Measurements from ENCODE around the gene FHIP1B.
"Not testable (repeated sequence)": the region's sequence is repeated elsewhere in the genome, so short reads cannot be mapped to it uniquely, and the experiment has no call there.

The FHIP1B gene

DNA sequence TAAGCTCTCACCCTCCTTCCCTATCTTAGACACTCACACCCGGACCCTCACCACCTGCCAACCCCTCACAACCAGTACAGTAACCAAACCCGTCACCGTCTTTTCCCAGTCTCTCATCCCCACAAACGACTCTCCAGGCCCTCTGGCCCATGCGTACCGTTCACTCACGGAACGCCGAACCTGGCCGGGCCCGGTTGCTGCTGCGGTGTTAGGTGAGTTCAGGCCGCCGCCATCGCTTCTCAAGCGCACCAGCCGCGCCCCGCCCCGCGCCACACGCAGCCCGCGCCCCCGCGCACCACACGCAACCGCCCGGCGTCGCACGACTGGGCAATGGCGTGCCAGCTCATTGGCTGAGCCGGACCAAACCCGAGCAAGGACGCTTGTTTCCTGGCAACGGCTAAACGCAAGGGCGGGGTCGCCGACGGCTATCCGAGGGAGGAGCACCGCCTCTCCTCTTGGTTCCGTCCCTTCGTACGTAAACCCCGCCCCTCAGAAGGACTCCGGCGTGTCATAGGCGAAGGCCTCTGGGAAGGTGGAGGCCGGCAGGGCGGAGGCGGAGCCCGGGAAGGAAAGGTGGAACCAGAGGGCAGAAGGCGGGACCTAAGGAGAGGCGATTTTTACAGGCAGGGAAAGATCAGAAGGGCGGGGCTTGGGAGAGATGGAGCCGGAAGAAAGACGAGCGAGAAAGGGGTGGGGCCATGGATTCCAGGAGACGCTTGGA lies at the start of gene FHIP1B:
FHIP1B (minus strand) TSS at position 250 of the 721 bp plus-strand sequence. CDS start 10,120 bp downstream, outside the sequence.
- no peaks in the 10 kb centered on the region for H3K27me3 Mint-ChIP-seq
- intact Hi-C loops (cut with micrococcal nuclease) = loop anchor here (2.0 to 10.0 kb wide), 3 partner anchors 246 to 550 kb away; partner anchors contain the start of genes ARFIP2, TAF10, TIMM10B and TRIM22
- H3K27ac Mint-ChIP-seq = peak within 1 kb of the TSS; percentile 95
- peaks cover 12% of the 10 kb centered on the region for H3K36me3 Mint-ChIP-seq (ENCODE audit: low read depth)
- H3K4me1 Mint-ChIP-seq (ENCODE audit: low read depth) = peaks cover 57% of the 10 kb centered on the region
- no peaks in the 10 kb centered on the region for H3K9me3 Mint-ChIP-seq
- peak within 1 kb of the TSS; percentile 96 for H3K4me3 Mint-ChIP-seq

DNA sequence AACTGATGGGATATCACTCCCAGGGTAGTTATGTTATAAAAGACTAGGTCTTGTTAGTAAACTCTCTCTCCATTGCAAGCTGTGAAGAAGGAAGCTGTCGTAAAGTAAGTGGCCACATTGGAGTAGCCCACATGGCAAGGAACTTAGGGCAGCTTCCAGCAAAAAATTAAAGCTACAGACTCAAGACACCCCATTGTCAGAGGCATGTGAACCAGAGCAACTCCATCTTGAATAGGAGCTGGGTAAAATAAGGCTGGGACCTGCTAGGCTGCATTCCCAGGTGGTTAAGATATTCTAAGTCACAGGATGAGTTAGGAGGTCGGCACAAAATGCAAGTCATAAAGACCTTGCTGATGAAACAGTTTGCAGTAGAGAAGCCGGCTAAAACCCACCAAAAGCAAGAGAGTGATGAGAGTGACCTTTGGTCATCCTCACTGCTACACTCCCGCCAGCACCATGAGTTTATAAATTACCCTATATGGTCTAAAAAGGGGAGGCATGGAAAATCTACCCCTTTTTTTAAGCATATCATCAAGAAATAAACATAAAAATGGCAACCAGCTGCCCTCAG lies 49.1 kb upstream of the FHIP1B start:
- Mint-ChIP-seq H3K36me3 (ENCODE audit: low read depth) (no peaks in the 10 kb centered on the region), H3K27me3 (peaks cover 37% of the 10 kb centered on the region), H3K9me3 (no peaks in the 10 kb centered on the region), H3K4me3 (no peak overlapping the region), H3K4me1 (ENCODE audit: low read depth) (peaks cover 3% of the 10 kb centered on the region), H3K27ac (no peak overlapping the region)
- intact Hi-C loops (cut with micrococcal nuclease) = no loop called here

DNA sequence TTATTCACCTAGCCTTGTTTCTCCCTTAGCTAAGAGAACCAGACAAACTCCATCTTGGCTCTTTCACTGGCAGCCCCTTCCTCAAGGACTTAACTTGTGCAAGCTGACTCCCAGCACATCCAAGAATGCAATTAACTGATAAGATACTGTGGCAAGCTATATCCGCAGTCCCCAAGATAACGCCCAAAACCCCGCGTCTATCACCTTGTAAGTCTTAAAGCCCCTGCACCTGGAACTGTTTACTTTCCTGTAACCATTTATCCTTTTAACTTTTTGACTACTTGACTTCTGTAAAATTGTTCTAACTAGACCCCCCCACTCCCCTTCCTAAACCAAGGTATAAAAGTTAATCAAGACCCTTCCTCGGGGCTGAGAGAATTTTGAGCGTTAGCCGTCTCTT lies 46.4 kb upstream of the FHIP1B start:
- intact Hi-C loops (cut with micrococcal nuclease); H3K9me3 Mint-ChIP-seq; H3K36me3 Mint-ChIP-seq (ENCODE audit: low read depth); H3K27ac Mint-ChIP-seq; H3K4me3 Mint-ChIP-seq; H3K4me1 Mint-ChIP-seq (ENCODE audit: low read depth): not testable (repeated sequence)
- H3K27me3 Mint-ChIP-seq = peaks cover 59% of the 10 kb centered on the region

DNA sequence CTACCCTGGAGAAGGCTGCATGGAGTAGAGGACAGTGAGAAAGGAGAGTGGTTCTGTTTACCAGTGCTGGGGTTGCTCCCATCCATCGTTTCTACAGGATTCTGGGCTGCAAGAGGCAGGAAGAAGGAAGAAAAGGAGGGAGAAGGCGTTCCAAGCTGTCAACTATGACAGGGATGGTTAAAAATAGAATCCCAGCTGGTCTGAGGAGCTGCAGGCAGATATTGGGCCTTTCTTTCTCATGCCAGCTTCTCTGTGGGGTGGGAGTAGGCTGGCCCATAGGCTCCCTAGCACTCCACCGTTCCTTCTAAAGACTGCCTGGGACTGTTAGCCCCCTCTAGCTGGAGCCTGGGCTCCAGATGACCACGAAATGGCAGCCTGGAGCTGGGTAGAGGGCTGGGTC lies 38.8 kb upstream of the FHIP1B start:
- peaks cover 72% of the 10 kb centered on the region for H3K27me3 Mint-ChIP-seq
- peaks cover 16% of the 10 kb centered on the region for H3K4me1 Mint-ChIP-seq (ENCODE audit: low read depth)
- intact Hi-C loops (cut with micrococcal nuclease) = no loop called here

DNA sequence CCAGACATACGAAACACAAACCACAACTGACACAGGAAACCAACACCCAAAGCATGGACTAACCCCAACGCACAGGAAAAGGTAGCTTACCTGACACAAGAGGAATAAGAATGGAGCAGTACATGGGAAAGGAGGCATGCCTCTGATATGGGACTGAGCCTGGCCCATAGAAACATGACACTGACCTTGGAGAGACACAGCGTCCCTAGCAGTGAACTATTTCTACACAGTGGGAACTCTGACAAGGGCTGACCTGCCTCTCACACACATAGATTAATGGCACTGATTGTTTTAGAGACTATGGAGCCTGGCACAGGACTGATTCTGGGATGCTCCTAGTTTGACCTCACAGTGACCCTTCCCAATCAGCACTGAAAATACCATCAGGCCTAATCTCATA lies 37.2 kb upstream of the FHIP1B start:
- Mint-ChIP-seq H3K36me3 (ENCODE audit: low read depth) (no peaks in the 10 kb centered on the region), H3K4me1 (ENCODE audit: low read depth) (peaks cover 16% of the 10 kb centered on the region), H3K27ac (no peak overlapping the region), H3K9me3 (no peaks in the 10 kb centered on the region), H3K4me3 (no peak overlapping the region), H3K27me3 (peaks cover 57% of the 10 kb centered on the region)
- intact Hi-C loops (cut with micrococcal nuclease) = no loop called here

More for the DNA sequence above, 38.8 kb upstream of the FHIP1B start:
- Mint-ChIP-seq H3K4me3 (no peak overlapping the region), H3K27ac (no peak overlapping the region), H3K36me3 (ENCODE audit: low read depth) (no peaks in the 10 kb centered on the region), H3K9me3 (no peaks in the 10 kb centered on the region)

DNA sequence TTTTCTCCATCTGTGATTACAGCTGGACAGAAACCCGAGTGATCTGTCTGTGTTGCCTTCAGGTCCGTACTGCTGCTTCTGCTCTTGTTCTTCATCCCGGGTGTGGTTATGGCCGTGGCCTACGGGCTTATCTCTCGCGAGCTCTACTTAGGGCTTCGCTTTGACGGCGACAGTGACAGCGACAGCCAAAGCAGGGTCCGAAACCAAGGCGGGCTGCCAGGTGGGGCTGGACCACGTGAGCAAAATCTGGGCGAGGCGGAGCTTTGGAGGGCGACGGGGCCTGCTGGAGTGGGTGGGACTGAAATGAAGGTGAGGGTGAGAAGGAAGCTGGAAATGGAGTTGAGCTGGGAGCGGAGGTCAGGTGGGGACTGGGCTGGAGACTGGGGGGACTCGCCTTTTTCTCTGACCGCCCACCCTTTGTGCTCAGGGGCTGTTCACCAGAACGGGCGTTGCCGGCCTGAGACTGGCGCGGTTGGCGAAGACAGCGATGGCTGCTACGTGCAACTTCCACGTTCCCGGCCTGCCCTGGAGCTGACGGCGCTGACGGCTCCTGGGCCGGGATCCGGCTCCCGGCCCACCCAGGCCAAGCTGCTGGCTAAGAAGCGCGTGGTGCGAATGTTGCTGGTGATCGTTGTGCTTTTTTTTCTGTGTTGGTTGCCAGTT lies 36.3 kb upstream of the FHIP1B start:
- Mint-ChIP-seq H3K4me3 (peak overlapping the region; percentile 68), H3K36me3 (ENCODE audit: low read depth) (no peaks in the 10 kb centered on the region), H3K9me3 (no peaks in the 10 kb centered on the region), H3K27me3 (peaks cover 56% of the 10 kb centered on the region), H3K27ac (no peak overlapping the region), H3K4me1 (ENCODE audit: low read depth) (peaks cover 16% of the 10 kb centered on the region)
- intact Hi-C loops (cut with micrococcal nuclease) = loop anchor here (1.0 kb wide), 1 partner anchor 11 kb away; the partner anchor contains the start of gene CCKBR

DNA sequence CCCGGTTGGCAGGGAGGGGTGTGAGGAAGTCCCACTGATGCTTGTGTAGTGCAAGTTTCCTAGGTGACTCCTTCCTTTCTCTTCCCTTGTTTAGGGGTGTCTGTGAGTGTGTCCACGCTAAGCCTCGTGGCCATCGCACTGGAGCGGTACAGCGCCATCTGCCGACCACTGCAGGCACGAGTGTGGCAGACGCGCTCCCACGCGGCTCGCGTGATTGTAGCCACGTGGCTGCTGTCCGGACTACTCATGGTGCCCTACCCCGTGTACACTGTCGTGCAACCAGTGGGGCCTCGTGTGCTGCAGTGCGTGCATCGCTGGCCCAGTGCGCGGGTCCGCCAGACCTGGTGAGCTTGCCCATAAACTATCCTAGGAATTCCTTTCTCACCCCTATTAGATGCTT lies 35.6 kb upstream of the FHIP1B start:
- intact Hi-C loops (cut with micrococcal nuclease) = loop anchor here (1.0 kb wide), 1 partner anchor 11 kb away; the partner anchor contains the start of gene CCKBR
- peaks cover 16% of the 10 kb centered on the region for H3K4me1 Mint-ChIP-seq (ENCODE audit: low read depth)
- peaks cover 55% of the 10 kb centered on the region for H3K27me3 Mint-ChIP-seq

DNA sequence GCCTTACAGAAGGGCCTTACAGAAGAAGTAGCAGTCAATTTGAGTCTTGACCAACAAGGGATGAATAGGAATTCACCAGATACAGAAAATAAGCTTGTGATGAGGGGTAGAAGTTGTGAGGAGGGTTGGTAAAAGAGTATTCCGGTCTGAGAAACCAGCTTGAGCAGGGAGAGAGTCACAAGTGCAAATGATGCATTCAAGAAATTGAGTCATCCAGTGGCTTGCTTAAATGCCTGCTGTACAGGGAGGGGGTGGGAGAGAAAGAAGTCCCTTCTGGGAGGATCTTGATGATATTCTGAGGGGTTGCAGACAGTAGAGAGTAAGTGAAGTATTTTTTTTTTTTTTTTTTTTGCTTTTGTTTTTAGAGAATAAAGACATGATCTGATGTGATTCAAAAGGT lies 34.4 kb upstream of the FHIP1B start:
- no peaks in the 10 kb centered on the region for H3K9me3 Mint-ChIP-seq
- intact Hi-C loops (cut with micrococcal nuclease) = no loop called here
- H3K27ac Mint-ChIP-seq = no peak overlapping the region
- peaks cover 16% of the 10 kb centered on the region for H3K4me1 Mint-ChIP-seq (ENCODE audit: low read depth)
- H3K36me3 Mint-ChIP-seq (ENCODE audit: low read depth) = no peaks in the 10 kb centered on the region
- H3K4me3 Mint-ChIP-seq = no peak overlapping the region
- H3K27me3 Mint-ChIP-seq = peaks cover 55% of the 10 kb centered on the region

More for the DNA sequence above, 35.6 kb upstream of the FHIP1B start:
- Mint-ChIP-seq H3K27ac (no peak overlapping the region), H3K9me3 (no peaks in the 10 kb centered on the region), H3K36me3 (ENCODE audit: low read depth) (no peaks in the 10 kb centered on the region), H3K4me3 (no peak overlapping the region)

DNA sequence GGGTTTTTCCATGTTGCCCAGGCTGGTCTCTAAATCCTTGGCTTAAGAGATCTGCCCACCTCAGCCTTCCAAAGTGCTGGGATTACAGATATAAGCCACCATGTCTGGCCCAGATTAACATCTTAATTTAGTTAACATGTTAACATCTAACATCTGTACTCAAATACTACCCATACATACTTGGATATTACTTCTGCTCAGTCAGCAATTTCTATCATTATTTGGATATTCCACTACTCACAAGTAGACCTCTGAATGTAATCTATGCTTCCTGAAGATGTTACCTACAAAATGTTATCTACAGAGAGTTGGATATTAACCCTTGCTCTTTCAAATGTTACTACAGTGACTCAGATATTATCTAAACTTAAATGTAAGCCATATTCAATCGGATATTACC lies 29.2 kb upstream of the FHIP1B start:
- no peaks in the 10 kb centered on the region for H3K36me3 Mint-ChIP-seq (ENCODE audit: low read depth)
- H3K4me1 Mint-ChIP-seq (ENCODE audit: low read depth) = peaks cover 10% of the 10 kb centered on the region
- peaks cover 24% of the 10 kb centered on the region for H3K27me3 Mint-ChIP-seq
- no peak overlapping the region for H3K27ac Mint-ChIP-seq
- no peaks in the 10 kb centered on the region for H3K9me3 Mint-ChIP-seq
- H3K4me3 Mint-ChIP-seq = no peak overlapping the region
- intact Hi-C loops (cut with micrococcal nuclease) = no loop called here

DNA sequence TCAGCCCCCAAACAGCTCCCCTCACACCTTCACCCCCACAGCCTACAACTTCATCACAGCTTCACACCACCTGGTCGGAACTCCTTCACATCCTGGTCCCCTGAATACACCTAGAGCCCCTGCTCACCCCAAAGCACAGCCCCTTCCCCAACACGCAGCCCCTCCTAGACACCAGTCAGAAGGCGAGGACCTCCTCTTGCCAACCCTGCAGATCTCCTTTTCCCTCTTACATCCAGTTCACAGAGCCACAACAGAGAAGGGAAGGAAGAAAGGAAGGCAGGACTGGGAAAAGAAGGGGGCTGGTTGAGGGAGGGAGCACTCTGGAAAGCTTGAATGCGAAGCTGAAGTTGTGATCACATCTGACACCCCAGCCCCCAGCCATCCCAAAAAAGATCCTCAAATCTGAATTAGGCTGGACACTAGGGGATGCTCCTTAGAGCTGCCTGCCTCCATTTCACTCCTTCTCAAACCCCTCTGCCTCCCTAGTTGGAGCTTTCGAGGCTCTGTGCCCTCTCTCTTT lies 25.8 kb upstream of the FHIP1B start:
- intact Hi-C loops (cut with micrococcal nuclease) = no loop called here

DNA sequence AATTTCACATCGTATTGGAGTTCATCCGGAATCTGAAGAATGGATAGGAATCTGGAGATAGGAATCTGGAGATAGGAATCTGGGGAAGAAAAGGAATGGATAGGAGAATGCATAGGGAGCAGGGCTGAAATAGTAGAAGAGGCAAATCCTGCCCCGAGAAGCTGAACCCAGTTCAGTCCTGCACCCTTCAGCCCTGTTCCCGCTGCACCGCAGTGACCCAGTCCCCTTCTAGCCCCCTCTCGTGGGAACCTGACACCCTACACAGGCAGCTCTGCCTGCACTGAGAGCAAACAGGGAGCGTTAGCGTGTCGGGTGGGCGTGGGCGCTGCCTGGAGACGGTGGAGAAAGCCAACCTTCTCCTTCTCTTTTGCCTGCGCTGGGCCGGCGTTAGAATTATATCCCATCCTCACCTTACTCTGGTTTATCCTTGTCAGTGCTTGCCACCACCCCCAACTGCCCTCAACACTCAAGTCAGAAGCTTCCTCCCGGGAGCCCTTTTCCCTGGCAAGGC lies 24.2 kb upstream of the FHIP1B start:
- Mint-ChIP-seq H3K4me3 (peak overlapping the region; percentile 2), H3K9me3 (no peaks in the 10 kb centered on the region), H3K4me1 (ENCODE audit: low read depth) (peaks cover 8% of the 10 kb centered on the region), H3K27ac (no peak overlapping the region), H3K36me3 (ENCODE audit: low read depth) (no peaks in the 10 kb centered on the region), H3K27me3 (no peaks in the 10 kb centered on the region)
- intact Hi-C loops (cut with micrococcal nuclease) = loop anchor here (1.0 kb wide), 1 partner anchor 12 kb away; no protein-coding TSS in a partner anchor

More for the DNA sequence above, 25.8 kb upstream of the FHIP1B start:
- H3K4me3 Mint-ChIP-seq = no peak overlapping the region
- H3K36me3 Mint-ChIP-seq (ENCODE audit: low read depth) = no peaks in the 10 kb centered on the region
- H3K4me1 Mint-ChIP-seq (ENCODE audit: low read depth) = peaks cover 8% of the 10 kb centered on the region
- H3K27ac Mint-ChIP-seq = no peak overlapping the region
- peaks cover 11% of the 10 kb centered on the region for H3K27me3 Mint-ChIP-seq
- no peaks in the 10 kb centered on the region for H3K9me3 Mint-ChIP-seq

DNA sequence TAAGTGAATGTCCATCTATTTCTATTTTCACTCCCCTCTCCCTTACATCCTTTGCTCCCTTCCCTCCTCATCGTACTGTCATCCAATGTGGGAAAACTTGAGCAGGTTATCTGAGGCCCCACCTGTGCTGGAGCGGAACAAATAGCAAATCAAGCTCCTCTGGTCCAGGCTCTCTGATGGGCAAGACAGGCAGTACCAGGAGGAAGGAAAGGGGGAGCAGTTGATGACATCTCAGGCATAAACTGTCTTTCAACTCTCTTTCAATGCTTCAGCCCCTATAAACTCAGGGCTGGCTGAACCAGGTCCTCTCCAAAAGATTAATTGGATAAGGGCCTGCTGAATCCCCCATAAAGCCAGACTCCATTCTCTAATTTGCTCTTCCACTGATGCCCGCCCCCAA lies 23.7 kb upstream of the FHIP1B start:
- Mint-ChIP-seq H3K27ac (no peak overlapping the region), H3K36me3 (ENCODE audit: low read depth) (no peaks in the 10 kb centered on the region), H3K9me3 (no peaks in the 10 kb centered on the region), H3K27me3 (no peaks in the 10 kb centered on the region), H3K4me1 (ENCODE audit: low read depth) (peaks cover 8% of the 10 kb centered on the region), H3K4me3 (no peak overlapping the region)
- intact Hi-C loops (cut with micrococcal nuclease) = no loop called here

DNA sequence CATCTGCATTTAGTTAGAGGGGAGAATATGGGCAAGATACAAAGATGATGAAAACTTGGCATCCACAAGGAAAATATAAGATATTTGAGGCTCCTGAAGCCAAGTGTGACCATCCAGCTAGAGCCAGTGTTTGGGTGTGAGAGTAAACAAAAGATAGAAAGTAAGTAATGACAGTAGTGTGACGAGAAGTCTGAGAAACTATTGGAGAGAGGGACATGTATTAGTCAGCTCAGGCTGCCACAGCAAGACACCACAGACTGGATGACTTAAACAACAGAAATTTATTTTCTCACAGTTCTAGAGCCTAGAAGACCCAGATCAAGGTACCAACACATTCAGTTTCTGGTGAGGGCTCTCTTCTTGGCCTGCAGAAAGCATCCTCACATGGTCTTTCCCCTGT lies 18.8 kb upstream of the FHIP1B start:
- Mint-ChIP-seq H3K4me1 (ENCODE audit: low read depth) (peaks cover 5% of the 10 kb centered on the region), H3K27ac (no peak overlapping the region), H3K27me3 (no peaks in the 10 kb centered on the region), H3K36me3 (ENCODE audit: low read depth) (no peaks in the 10 kb centered on the region), H3K4me3 (no peak overlapping the region), H3K9me3 (no peaks in the 10 kb centered on the region)
- intact Hi-C loops (cut with micrococcal nuclease) = no loop called here

DNA sequence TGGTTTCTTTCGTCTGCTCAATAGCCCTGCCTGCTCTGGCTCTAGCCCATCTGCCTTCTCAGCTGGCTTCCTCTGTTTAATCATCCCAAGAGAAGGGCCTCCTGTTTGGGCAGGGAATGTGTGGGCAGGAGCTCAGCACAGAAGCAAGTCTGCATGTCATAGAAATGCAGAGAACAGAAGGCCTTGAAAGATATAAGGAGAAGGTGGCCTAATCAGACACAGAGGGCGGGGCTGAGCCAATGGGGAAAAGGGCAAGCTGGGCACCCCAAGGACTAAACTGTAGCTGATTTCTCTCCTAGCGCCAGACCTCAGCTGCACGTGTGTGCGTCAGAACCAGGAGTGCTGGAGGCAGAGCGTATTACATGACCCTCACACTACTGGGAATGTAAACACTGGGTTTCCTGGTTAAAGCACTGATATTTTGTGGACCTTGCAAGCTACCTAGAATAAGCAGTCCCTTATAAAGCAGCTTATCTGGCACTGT lies 17.6 kb upstream of the FHIP1B start:
- no peaks in the 10 kb centered on the region for H3K36me3 Mint-ChIP-seq (ENCODE audit: low read depth)
- H3K4me1 Mint-ChIP-seq (ENCODE audit: low read depth) = peaks cover 5% of the 10 kb centered on the region
- H3K27ac Mint-ChIP-seq = no peak overlapping the region
- H3K27me3 Mint-ChIP-seq = no peaks in the 10 kb centered on the region
- intact Hi-C loops (cut with micrococcal nuclease) = no loop called here
- no peaks in the 10 kb centered on the region for H3K9me3 Mint-ChIP-seq
- H3K4me3 Mint-ChIP-seq = no peak overlapping the region
